Measurements from ENCODE around the gene IMPA2. TPM values are rescaled to one million over a fixed set of nuclear protein-coding genes. Genes with fewer than 3 reads are reported as not detected.

IMPA2 gene
- total and polyA plus RNA-seq, 2 of the 13 experiments (the other 11 are each of a cell fraction or from before 2014, with no cell fraction given) = 37.8 to 71.8 TPM

Small RNA genes lying within 50 kb of the gene (small RNA-seq; reads per million reads assigned to genes)
- gene AP001542.1 (ENCODE audit: insufficient read depth in 2 of 3, insufficient read length in 3 of 3, low read depth in 2 of 3, low replicate concordance in 1 of 3) = 0 reads per million in 3 experiments

Other genes starting within 250 kb of the IMPA2 start
- gene CHMP1B, start 130.1 kb upstream of the IMPA2 start, total RNA-seq (2016; rRNA removed; fragmentation: Illumina TruSeq; extraction: Trizol) = 18.8 and 24.0 TPM in 2 replicates
- gene CHMP1B, start 130.1 kb upstream of the IMPA2 start, polyA plus RNA-seq (2011; rRNA removed) = 19.1 and 20.2 TPM in 2 replicates
- 5.4 and 11.9 TPM in 2 replicates for gene MPPE1, start 73.2 kb upstream of the IMPA2 start, total RNA-seq (2016; rRNA removed; fragmentation: Illumina TruSeq; extraction: Trizol)
- 9.6 and 10.6 TPM in 2 replicates for gene MPPE1, start 73.2 kb upstream of the IMPA2 start, polyA plus RNA-seq (2011; rRNA removed)
- gene ANKRD62, start 112.3 kb downstream of the IMPA2 start, total RNA-seq (2016; rRNA removed; fragmentation: Illumina TruSeq; extraction: Trizol) = not detected in 2 replicates
- not detected in 2 replicates for gene ANKRD62, start 112.3 kb downstream of the IMPA2 start, polyA plus RNA-seq (2011; rRNA removed)

Measured in HepG2 (cell line).